Psoas muscle (tissue), 8 donors: ENCODE measurements around the gene ST3GAL5. TPM values are rescaled to one million over a fixed set of nuclear protein-coding genes. Genes with fewer than 3 reads are reported as not detected.

Experiments used
- ATAC-seq, 4 donors: fragments of 200-7000 bp; cut with Tn5 transposase; one replicate each; pipeline ENCODE4 v1.9.1; 2020; ENCODE audit warnings: moderate library complexity in 3 of 4, mild to moderate bottlenecking in 2 of 4
- DNase-seq, 2 donors: peaks; one replicate each; pipeline ENCODE4 v3.0.0-alpha.2; 2020
- H3K27ac ChIP-seq: fragments of 200-600 bp; one replicate; pipeline ENCODE4 v1.8.0; 2022
- H3K27me3 ChIP-seq, 3 donors: fragments of 200-600 bp in 1 of 3; one replicate each; pipeline versions ENCODE4 v1.6.1 to v1.8.0; 2013 to 2022; ENCODE audit warnings: low read length in 2 of 3, mild to moderate bottlenecking in 2 of 3, moderate library complexity in 1 of 3; ENCODE audit not compliant: insufficient read depth in 3 of 3
- H3K36me3 ChIP-seq, 2 donors: fragments of 200-600 bp in 1 of 2; one replicate each; pipeline versions ENCODE4 v1.6.1 to v1.8.0; 2013 to 2022; ENCODE audit warnings: low read depth in 1 of 2, mild to moderate bottlenecking in 1 of 2, moderate library complexity in 1 of 2; ENCODE audit not compliant: insufficient read depth in 1 of 2
- H3K4me1 ChIP-seq: fragments of 200-600 bp; one replicate; pipeline ENCODE4 v1.8.0; 2022
- H3K4me3 ChIP-seq: fragments of 200-600 bp; one replicate; pipeline ENCODE4 v1.8.0; 2022; ENCODE audit warnings: mild to moderate bottlenecking
- H3K9me3 ChIP-seq: fragments of 200-600 bp; one replicate; pipeline ENCODE4 v1.8.0; 2022
- WGBS, 3 donors: extraction: QIAGEN DNeasy Blood & Tissue Kit; methylation state at CpG; one replicate each; pipeline versions ENCODE4 v1.1.6 to v1.1.7; 2013; 5-methylcytosine and 5-hydroxymethylcytosine counted together
- intact Hi-C, 2 donors: fragments of 100-400 bp; cut with DNase I; formaldehyde crosslinking; loops; one replicate each; pipeline versions ENCODE4 v1.11.0 to v1.14.2; 2022
- polyA plus RNA-seq, 3 donors: library from polyadenylated mRNA; stranded (reverse); fragments of 200-250 nt; gene quantifications; one replicate each; pipeline ENCODE4 v1.2.3, GENCODE V29; 2013
- total RNA-seq, 4 donors: library from RNA; stranded (reverse); fragmentation: NEBNext Ultra II Directional in 2 of 4; extraction: Animal tissue kit (Norgen Biotek cat#: 25700) in 2 of 4; gene quantifications; one replicate each; pipeline versions ENCODE4 v1.2.1 to v1.2.4, GENCODE V29; 2021 to 2023
- TF ChIP-seq, protein P1 (sequence below): fragments of 200-600 bp; IDR thresholded peaks from one replicate; pipeline ENCODE4 v1.8.0; 2022; ENCODE audit warnings: antibody characterized with exemption
- donor health status: healthy with polysubstance abuse.
- donor health status: DM: no; HTN: no; CAD: no; lungs with moderate emphysema.
- donor health status: Bipolar disorder and iron deficiency.
- donor health status: healthy.
- donor health status: DM: yes; HTN: yes; CAD: no.
- donor health status: DM: no; HTN: no; CAD: no.
- donor health status: DM: no; HTN: no; CAD: no.
- donor health status: DM: yes; HTN: yes; CAD: no.

Gene ST3GAL5
- total and polyA plus RNA-seq, 7 donors = 7.9 to 35.6 (median 14.7) TPM

GRCh38 chr2:85846411-85846810 is 42.4 kb downstream of the ST3GAL5 start:
- WGBS, 3 donors = 90 to 94% (median 94%) methylated on average over 4 of the region's 4 CpGs
- Histone ChIP-seq H3K36me3 (peaks cover 3 to 84% of the 10 kb centered on the region in 2 donors), H3K4me1 (peaks cover 1% of the 10 kb centered on the region), H3K27me3 (no peaks in the 10 kb centered on the region), H3K27ac (no peak overlapping the region), H3K4me3 (no peak overlapping the region), H3K9me3 (no peaks in the 10 kb centered on the region)
- TF ChIP-seq, protein P1, sequence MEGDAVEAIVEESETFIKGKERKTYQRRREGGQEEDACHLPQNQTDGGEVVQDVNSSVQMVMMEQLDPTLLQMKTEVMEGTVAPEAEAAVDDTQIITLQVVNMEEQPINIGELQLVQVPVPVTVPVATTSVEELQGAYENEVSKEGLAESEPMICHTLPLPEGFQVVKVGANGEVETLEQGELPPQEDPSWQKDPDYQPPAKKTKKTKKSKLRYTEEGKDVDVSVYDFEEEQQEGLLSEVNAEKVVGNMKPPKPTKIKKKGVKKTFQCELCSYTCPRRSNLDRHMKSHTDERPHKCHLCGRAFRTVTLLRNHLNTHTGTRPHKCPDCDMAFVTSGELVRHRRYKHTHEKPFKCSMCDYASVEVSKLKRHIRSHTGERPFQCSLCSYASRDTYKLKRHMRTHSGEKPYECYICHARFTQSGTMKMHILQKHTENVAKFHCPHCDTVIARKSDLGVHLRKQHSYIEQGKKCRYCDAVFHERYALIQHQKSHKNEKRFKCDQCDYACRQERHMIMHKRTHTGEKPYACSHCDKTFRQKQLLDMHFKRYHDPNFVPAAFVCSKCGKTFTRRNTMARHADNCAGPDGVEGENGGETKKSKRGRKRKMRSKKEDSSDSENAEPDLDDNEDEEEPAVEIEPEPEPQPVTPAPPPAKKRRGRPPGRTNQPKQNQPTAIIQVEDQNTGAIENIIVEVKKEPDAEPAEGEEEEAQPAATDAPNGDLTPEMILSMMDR = no peak
- DNase-seq (no peak), ATAC-seq (no peak)
- intact Hi-C loops = no loop called here

- TF ChIP-seq, protein P1 = no peak
- no peak for DNase-seq
- Histone ChIP-seq H3K36me3 (peaks cover 7 to 80% of the 10 kb centered on the region in 2 donors), H3K4me3 (no peak overlapping the region), H3K27ac (no peak overlapping the region), H3K9me3 (no peaks in the 10 kb centered on the region), H3K27me3 (no peaks in the 10 kb centered on the region), H3K4me1 (no peaks in the 10 kb centered on the region)
- 77 to 90% (median 88%) methylated on average over 4 of the region's 4 CpGs for WGBS, 3 donors
- ATAC-seq = no peak
- intact Hi-C loops = no loop called here
Observed at GRCh38 chr2:85844486-85844885, 44.3 kb downstream of the ST3GAL5 start.

DNA sequence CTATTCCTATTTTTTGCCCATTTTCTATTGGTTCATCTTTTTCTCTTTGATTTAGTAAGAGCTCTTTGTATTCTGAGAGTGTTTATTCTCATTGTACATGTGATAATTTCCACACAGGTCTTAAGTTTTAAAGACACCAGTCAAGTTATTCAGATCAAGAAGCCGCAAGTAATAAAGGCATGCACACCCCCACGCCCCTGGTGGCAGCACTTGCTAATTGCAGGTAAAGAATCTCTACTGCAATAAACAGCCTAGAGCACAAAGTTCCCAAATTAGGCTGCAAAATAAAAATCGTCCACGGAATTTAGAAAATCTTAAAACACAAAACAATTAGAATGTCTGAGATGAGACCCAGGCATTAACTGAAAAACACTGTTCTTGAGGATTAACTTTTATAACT is 45.2 kb downstream of the ST3GAL5 start:
- TF ChIP-seq, protein P1 = peak; percentile 19
- DNase-seq (no peak), ATAC-seq (no peak)
- Histone ChIP-seq H3K36me3 (peaks cover 7 to 85% of the 10 kb centered on the region in 2 donors), H3K4me3 (no peak overlapping the region), H3K4me1 (no peaks in the 10 kb centered on the region), H3K27ac (no peak overlapping the region), H3K9me3 (no peaks in the 10 kb centered on the region), H3K27me3 (no peaks in the 10 kb centered on the region)
- intact Hi-C loops = no loop called here
- WGBS, 3 donors = 62 to 69% (median 67%) methylated on average over 4 of the region's 4 CpGs

DNA sequence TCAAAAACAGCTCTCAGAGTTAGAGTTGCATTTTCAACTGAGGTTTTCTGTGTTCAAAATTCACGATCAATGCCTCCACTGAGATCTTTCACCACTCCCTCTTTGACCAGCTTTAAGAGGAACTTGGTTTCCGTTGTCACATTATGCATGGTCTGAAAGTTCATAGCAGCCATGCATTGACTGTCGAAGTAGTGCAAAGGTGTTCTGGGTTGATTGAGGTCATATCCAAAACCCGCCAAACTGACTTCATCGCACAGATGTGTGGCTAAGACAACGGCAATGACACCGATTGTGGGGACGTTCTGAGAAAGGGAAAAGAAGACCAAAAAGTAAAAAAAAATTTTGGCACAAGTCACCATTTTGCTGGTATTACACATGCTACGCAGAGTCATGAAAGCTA is 48.7 kb downstream of the ST3GAL5 start:
- no peaks in the 10 kb centered on the region for H3K27me3 ChIP-seq
- no peak overlapping the region for H3K4me3 ChIP-seq
- no peak for DNase-seq
- no peak overlapping the region for H3K27ac ChIP-seq
- 82 to 86% (median 84%) methylated on average over 9 of the region's 9 CpGs for WGBS, 3 donors
- TF ChIP-seq, protein P1 = no peak
- ATAC-seq = no peak
- no peaks in the 10 kb centered on the region for H3K9me3 ChIP-seq
- H3K4me1 ChIP-seq = no peaks in the 10 kb centered on the region
- peaks cover 7 to 51% of the 10 kb centered on the region in 2 donors for H3K36me3 ChIP-seq
- intact Hi-C loops = no loop called here

GRCh38 chr2:85839461-85839860 is 49.3 kb downstream of the ST3GAL5 start:
- Histone ChIP-seq H3K36me3 (peaks cover 7 to 45% of the 10 kb centered on the region in 2 donors), H3K27ac (no peak overlapping the region), H3K27me3 (no peaks in the 10 kb centered on the region), H3K4me1 (no peaks in the 10 kb centered on the region), H3K9me3 (no peaks in the 10 kb centered on the region), H3K4me3 (no peak overlapping the region)
- 88 to 92% (median 91%) methylated on average over 10 of the region's 10 CpGs for whole genome bisulfite sequencing, 3 donors
- intact Hi-C loops = no loop called here
- DNase-seq (no peak), ATAC-seq (no peak)
- TF ChIP-seq, protein P1 = no peak
